Cardiac muscle cell (in vitro differentiated cells and primary cell): ENCODE results near the gene VMP1. TPM values are rescaled to one million over a fixed set of nuclear protein-coding genes. Genes with fewer than 3 reads are reported as not detected.

Source experiments
- DNase-seq, 2 donors: peaks; one replicate each; pipeline versions ENCODE4 v3.0.0 to v3.0.0-alpha.2; 2010 to 2017; ENCODE audit warnings: low read depth in 1 of 2, low spot score in 1 of 2
- H3K27ac ChIP-seq: fragments of 200-600 bp; sonication (generic); 2 replicates; pipeline ENCODE4 v1.5.1; 2016
- H3K27me3 ChIP-seq: fragments of 200-600 bp; sonication (generic); 2 replicates; pipeline ENCODE4 v1.6.0; 2016; ENCODE audit warnings: control low read depth
- H3K36me3 ChIP-seq: fragments of 200-600 bp; sonication (generic); 2 replicates; pipeline ENCODE4 v1.5.1; 2016; ENCODE audit warnings: control low read depth
- H3K4me1 ChIP-seq: fragments of 200-600 bp; sonication (generic); 2 replicates; pipeline ENCODE4 v1.8.1; 2017; ENCODE audit warnings: low read depth, mild to moderate bottlenecking, mixed run types
- H3K4me3 ChIP-seq: fragments of 200-600 bp; sonication (generic); 2 replicates; pipeline ENCODE4 v1.5.1; 2016; ENCODE audit warnings: mild to moderate bottlenecking
- H3K9me3 ChIP-seq: fragments of 200-600 bp; sonication (generic); 2 replicates; pipeline ENCODE4 v1.5.1; 2017; ENCODE audit warnings: low read depth, mild to moderate bottlenecking, control low read depth
- polyA plus RNA-seq: library from polyadenylated mRNA; unstranded; fragments of >200 nt; fragmentation: Nextera tagmentation; extraction: Ambion mirVana; gene quantifications from 2 replicates; pipeline ENCODE4 v1.2.1, GENCODE V29; 2016
- total RNA-seq: library from RNA; depleted of rRNA; stranded (reverse); fragments of >200 nt; gene quantifications from 2 replicates; pipeline ENCODE4 v1.2.3, GENCODE V29; 2016
- TF ChIP-seq, protein P1 (sequence below): IDR thresholded peaks from 2 replicates; pipeline ENCODE4 v1.5.1; 2012; ENCODE audit warnings: low read depth, mild to moderate bottlenecking, low read length

The VMP1 gene
- total and polyA plus RNA-seq, 2 experiments from 2014 or later, result 65.0 to 91.3 TPM

DNA sequence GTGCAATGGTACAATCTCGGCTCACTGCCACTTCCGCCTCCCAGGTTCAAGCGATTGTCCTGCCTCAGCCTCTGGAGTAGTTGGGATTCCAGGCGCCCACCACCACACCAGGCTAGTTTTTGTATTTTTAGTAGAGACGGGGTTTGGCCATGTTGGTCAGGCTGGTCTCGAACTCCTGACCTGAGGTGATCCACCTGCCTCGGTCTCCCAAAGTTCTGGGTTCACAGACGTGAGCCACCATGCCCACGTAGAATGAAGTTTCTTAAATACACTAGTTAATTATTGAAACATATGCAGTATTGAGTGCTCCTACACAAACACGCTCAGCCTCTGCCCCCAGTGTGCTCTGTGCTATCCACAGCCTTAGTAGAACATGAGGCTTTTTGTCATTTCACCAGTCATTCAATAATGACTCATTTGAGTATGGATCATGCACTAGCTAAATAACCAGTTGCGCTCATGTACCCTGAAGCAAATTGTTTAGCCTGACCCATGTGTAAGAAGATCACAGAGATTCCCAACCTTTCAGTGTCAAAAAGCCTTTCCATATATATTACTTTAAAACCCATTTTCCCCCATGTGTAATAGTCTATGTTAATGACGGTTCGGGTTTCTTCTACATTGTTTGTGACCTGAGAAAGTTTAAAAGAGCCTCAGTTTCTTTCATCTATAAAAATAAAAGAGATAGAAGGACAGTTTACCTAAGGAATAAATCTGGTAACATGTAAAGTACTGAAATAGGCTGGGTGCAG lies 135.6 kb downstream of the VMP1 start:
- Histone ChIP-seq H3K27ac (no peak overlapping the region), H3K4me3 (no peak overlapping the region), H3K4me1 (peaks cover 26% of the 10 kb centered on the region), H3K36me3 (no peaks in the 10 kb centered on the region), H3K27me3 (no peaks in the 10 kb centered on the region), H3K9me3 (no peaks in the 10 kb centered on the region)
- peak in 1 of 2 donors; percentile 97 for DNase-seq
- TF ChIP-seq, protein P1, sequence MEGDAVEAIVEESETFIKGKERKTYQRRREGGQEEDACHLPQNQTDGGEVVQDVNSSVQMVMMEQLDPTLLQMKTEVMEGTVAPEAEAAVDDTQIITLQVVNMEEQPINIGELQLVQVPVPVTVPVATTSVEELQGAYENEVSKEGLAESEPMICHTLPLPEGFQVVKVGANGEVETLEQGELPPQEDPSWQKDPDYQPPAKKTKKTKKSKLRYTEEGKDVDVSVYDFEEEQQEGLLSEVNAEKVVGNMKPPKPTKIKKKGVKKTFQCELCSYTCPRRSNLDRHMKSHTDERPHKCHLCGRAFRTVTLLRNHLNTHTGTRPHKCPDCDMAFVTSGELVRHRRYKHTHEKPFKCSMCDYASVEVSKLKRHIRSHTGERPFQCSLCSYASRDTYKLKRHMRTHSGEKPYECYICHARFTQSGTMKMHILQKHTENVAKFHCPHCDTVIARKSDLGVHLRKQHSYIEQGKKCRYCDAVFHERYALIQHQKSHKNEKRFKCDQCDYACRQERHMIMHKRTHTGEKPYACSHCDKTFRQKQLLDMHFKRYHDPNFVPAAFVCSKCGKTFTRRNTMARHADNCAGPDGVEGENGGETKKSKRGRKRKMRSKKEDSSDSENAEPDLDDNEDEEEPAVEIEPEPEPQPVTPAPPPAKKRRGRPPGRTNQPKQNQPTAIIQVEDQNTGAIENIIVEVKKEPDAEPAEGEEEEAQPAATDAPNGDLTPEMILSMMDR, result no peak

DNA sequence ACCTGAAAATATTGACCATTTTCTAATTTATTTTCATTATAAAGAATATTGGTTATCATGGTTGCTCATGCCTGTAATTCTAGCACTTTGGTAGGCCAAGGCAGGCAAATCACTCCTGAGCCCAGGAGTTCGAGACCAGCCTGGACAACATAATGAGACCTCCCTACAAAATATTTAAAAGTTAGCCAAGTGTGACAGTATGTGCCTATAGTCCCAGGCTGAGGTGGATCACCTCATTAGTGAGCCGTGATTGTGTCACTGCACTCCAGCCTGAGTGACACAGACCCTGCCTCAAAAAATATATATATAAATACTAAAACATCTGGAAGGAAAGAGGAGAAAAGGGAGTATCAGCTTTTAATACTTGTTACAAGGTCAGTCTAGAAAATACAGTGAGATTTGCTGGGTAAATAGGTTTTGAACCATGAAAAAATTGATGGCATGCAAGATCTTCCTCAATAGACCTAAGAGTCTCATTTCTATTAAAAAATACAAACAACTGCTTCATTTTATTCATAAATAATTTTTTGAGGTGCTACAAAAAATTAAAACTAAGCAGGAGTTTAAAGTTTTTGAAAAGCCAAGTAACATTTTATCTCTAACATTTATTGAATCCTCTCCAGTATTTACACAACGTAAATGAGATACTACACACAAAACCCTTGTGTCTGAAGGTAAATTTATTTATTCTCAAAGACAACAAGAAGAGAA lies 137.6 kb downstream of the VMP1 start:
- peak in 1 of 2 donors; percentile 70 for DNase-seq
- H3K4me1 ChIP-seq, result peaks cover 20% of the 10 kb centered on the region
- H3K36me3 ChIP-seq, result no peaks in the 10 kb centered on the region
- peak overlapping the region; percentile 6 for H3K27ac ChIP-seq
- H3K9me3 ChIP-seq, result no peaks in the 10 kb centered on the region
- H3K4me3 ChIP-seq, result no peak overlapping the region
- no peaks in the 10 kb centered on the region for H3K27me3 ChIP-seq
- TF ChIP-seq, protein P1, result no peak

DNA sequence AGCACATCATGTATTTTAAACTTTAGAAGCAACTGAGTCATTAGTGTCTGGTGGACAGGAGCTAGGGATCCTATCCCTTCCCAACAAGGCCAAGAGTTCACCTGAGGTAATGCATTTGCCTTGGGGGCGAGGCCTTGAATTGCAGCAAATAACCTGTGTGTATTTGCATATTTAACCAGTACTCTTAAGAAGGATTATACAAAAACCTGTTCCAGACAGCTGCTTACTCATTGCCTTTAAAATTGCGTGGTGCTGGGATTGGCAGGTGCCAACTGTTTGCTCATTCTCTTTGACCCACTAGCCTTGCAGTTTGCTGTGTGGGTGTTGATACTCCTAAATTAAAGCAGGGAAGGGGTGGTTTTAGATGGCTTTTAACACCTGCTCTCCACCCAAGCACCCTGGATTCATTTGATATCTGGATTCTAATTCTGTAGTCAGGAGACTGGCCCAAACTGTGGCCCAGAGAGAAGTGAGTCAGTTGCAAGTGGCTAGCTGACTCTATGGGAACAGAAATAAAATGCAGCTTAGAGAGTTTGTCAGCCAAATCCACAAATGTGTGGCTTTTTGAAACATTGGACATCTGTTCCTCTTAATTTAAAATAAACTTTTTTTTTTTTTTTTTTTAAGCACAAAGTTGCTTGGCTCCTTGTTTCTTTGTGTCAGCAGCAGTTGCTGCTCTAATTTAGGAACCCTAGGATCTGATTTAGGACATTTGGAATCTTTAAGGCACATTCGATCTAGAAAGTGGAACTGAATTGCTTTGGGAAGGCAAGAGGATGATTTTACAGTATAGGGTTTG lies 138.3 kb downstream of the VMP1 start:
- peak in 1 of 2 donors; percentile 74 for DNase-seq
- TF ChIP-seq, protein P1, result no peak

DNA sequence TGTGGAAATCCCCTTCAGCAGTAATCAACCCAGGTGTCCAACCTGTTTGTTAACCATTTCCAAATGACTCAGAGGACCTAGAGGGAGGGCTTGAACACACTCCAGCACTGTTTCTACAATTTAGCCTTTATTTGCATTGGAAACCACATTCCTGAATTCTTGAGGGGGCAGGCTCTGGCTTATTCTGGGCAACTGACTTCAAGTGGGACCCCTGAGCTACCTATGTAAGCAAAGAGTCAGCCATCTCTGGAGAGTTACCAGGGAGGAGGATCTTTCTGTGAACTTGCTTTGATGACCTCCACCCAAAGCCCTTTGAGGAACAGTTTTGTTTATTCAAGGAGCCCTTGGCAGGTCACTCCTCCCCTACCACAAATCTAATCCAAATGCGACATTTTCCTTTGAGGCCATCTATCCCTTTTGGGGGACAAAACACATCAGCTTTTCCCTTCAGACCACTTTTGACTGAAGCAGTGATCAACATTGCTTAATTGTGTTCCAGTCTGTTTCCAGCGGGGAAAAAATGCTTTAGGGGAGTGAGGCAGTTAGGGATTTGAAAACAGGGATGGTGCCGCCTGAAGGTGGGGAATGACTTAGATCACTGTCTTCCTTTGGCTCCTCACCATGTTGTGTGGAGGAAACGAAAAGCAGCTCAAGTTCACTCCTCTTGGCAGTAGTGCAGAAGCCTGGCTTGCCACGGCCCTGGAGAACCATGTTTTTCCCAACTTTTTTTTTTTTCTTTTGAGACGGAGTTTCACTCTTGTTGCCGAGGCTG lies 139.1 kb downstream of the VMP1 start:
- Histone ChIP-seq H3K4me1 (peaks cover 7% of the 10 kb centered on the region), H3K36me3 (no peaks in the 10 kb centered on the region), H3K4me3 (no peak overlapping the region), H3K27ac (peak overlapping the region; percentile 83), H3K9me3 (no peaks in the 10 kb centered on the region), H3K27me3 (no peaks in the 10 kb centered on the region)
- TF ChIP-seq, protein P1, result no peak
- peak in 1 of 2 donors; percentile 87 for DNase-seq

More for the DNA sequence above, 138.3 kb downstream of the VMP1 start:
- H3K4me3 ChIP-seq, result no peak overlapping the region
- no peaks in the 10 kb centered on the region for H3K36me3 ChIP-seq
- peak overlapping the region; percentile 83 for H3K27ac ChIP-seq
- H3K27me3 ChIP-seq, result no peaks in the 10 kb centered on the region
- no peaks in the 10 kb centered on the region for H3K9me3 ChIP-seq
- H3K4me1 ChIP-seq, result peaks cover 12% of the 10 kb centered on the region

DNA sequence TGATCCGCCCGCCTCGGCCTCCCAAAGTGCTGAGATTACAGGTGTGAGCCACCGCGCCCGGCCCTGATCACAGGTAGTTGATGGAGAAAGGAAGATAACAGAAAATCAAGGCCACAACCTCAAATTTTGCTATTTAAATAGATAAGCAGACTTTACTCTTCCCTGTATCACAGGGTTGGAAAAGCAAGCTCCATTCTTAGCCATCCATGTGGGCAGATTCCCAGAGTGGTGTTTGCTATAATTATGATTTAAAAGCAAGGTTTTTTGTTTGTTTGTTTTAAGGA lies 140.9 kb downstream of the VMP1 start:
- DNase-seq, result no peak
- Histone ChIP-seq H3K4me3 (no peak overlapping the region), H3K27me3 (no peaks in the 10 kb centered on the region), H3K36me3 (no peaks in the 10 kb centered on the region), H3K9me3 (no peaks in the 10 kb centered on the region), H3K27ac (no peak overlapping the region), H3K4me1 (peaks cover 7% of the 10 kb centered on the region)
- TF ChIP-seq, protein P1, result no peak
